T1000 (cell line): ENCODE results near the gene ERBB3.

Experiments used
- DNase-seq: peaks from one replicate; lab custom pipeline; 2025; ENCODE audit warnings: mixed read lengths; lab: John Stamatoyannopoulos, UW

ERBB3 gene

DNA sequence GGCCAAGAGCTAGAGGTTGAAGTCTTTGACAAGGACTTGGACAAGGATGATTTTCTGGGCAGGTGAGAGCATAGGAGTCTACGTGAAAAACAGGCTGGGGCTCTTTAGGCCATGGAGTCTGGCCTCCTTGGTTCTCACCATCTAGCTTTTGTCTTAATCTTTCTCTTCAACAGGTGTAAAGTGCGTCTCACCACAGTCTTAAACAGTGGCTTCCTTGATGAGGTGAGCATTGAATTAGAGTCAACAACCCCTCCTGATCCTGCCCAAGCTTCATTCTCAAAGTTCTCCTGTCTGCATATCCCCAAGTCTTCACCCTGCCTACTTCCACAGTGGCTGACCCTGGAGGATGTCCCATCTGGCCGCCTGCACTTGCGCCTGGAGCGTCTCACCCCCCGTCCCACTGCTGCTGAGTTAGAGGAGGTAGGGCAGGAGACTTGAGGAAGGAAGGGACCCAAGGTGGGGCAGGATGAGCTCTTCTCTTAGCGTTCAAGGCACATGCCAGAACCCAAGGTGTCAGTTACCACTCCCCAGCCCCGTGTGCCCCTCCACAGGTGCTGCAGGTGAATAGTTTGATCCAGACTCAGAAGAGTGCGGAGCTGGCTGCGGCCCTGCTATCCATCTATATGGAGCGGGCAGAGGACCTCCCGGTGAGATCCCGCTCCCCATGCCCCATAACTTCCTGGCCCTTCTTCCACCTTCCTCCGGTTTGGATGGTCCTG, 58.0 kb downstream of the ERBB3 start:
- DNase-seq: no peak

DNA sequence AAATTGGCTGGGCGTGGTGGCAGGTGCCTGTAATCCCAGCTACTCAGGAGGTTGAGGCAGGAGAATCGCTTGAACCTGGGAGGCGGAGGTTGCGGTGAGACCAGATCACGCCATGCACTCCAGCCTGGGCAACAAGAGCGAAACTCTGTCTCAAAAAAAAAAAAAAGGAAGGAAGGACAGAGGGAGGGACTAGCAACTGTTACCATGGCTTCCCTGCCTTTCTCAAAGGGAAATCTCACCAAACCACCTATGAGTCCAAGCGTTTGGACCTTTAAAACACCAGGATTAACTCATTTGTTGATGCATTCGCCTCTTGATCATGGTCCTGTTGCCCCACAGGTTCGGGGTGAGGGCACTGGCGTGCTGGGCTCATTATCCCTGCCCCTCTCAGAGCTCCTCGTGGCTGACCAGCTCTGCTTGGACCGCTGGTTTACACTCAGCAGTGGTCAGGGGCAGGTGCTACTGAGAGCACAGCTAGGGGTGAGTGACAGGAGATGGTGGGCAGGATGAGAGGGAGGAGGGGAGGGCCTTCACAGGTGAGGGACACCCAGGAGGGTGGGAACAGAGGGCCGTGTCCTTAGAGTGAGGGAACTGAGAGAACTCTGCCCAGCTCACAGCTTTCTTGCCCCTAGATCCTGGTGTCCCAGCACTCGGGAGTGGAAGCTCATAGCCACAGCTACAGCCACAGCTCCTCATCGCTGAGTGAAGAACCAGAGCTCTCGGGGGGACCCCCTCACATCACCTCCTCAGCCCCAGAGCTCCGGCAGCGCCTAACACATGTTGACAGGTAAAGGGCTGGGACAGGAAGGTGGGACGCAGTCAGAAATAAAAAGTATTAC, 62.2 kb downstream of the ERBB3 start:
- DNase-seq: no peak

DNA sequence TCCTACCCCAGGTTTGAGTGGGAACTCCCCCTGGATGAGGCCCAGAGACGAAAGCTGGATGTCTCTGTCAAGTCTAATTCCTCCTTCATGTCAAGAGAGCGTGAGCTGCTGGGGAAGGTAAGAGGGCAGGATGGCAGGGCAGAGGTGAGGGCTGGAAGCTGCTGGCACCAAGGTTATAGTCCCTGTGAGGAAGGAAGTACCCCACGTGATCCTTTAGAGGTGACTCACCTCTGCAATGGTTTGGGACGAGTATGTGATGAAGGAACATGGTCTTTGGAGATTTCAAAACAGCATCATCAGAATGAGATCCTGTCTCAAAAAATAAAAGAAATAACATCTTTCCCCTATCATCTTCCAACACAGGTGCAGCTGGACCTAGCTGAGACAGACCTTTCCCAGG, 63.3 kb downstream of the ERBB3 start:
- DNase-seq: no peak

DNA sequence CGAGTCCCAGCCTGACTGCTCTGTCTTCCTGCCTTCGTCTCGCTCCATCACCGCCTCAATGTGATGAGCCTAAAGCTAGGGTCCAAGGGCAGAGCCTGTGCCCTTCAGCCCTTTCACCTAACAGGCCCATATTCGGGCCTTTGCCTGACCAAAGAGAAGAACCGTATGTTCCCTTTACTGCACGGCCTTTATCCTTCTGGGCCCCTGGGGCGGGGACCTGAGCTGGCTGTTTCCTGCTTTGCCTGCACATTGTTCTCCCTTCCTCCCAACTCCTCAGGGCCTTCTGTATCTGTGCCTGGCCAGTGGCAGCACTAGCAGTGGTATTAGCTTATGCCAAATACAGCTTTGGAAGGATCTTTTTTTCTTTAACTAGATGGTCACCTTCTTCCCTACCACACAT, 63.9 kb downstream of the ERBB3 start:
- DNase-seq: no peak

DNA sequence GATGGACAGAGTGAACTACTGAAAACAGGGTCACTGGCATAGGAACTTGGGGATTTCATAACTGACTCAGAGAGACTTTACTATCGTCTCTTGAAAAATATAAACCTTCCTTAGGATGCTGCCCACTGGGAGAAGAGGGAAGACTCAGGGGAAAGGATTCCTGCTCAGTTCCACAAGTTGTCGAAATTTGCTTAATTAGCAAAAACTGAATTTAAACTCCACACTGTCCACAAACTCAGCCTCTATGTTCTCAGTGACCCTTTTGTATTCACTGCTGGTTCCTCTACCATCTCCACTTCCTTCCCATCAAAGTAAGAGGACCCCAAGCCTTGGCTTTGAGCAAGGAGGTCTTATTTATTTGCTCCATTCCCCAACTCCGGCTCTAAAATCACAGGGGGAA, 65.3 kb downstream of the ERBB3 start:
- DNase-seq: no peak

DNA sequence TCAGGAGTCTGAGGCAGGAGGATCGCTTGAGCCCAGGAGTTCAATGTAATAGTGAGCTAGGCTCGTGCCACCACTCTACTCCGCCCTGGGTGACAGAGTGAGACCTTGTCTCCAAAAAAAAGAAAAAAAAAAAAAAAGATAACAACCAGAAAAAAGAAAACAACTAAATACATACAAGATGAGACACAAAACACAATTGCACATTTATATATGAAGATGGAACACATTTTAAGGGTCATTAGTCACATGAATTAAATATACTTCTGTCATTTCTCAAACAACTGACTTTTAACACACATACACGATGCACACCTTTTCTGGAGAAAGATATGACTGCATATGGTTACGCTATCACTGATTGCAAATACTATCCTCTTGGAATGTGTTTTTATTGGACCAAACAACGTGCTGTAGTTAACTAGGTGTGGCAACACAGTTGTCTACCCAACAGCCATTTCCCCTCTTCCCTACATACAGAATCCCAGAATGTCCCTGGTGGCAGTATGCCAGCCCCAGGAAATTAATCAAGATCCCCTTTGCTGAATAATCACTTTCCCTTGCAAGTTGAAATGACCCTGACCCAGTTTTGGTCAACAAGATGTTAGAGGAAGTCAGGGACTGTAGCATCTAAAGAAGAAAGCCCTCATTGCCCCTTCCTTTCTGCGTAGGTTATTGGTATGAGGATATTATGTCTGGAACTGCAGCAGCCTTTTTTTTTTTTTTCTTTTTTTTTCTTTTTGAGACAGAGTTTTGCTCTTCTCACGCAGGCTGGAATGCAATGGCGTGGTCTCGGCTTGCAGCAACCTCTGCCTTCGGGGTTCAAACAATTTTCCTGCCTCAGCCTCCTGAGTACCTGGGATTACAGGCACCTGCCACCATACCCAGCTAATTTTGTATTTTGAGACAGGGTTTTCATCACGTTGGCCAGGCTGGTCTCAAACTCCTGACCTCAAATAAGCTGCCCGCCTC, 66.8 kb downstream of the ERBB3 start:
- DNase-seq: no peak

DNA sequence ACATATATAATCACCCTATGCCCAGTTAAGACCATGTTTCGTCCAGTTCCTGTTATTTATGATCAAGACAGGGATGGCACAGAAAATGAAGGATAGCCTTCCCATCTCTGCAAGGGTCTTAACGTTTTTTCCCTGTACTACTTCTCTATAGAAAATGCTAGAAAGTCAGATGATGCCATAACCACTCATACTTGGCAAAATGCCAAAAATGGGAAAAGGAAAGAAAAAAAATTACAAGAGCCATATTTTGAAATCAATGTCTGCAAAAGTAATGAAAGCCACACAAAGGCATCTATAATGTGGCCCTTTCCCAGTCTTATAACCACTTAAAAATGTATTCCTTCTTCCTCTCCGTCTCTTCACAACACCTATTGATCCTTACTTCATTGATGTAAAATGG, 70.6 kb downstream of the ERBB3 start:
- DNase-seq: no peak

DNA sequence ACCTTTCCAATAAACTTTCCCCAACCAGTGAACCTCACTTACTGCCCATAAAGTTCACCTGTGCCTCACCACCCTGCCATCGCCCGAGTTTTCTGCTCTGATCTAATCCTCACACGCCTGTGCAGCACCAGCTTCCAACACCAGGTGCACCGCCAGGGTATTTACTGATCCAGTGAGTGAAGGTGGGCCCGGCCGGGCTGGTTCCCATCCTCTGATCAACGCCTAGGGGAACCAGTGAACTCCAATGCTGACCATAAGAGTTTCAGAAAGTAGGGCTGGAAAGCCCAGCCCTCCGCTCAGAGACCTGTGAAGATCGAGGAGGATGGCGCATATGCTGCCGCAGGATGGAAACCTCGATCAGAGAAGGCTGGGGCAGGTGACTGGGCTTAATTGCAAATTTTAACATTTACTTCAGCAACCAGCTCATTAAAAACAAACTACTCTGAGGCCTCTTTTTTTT, 71.7 kb downstream of the ERBB3 start:
- DNase-seq: no peak

DNA sequence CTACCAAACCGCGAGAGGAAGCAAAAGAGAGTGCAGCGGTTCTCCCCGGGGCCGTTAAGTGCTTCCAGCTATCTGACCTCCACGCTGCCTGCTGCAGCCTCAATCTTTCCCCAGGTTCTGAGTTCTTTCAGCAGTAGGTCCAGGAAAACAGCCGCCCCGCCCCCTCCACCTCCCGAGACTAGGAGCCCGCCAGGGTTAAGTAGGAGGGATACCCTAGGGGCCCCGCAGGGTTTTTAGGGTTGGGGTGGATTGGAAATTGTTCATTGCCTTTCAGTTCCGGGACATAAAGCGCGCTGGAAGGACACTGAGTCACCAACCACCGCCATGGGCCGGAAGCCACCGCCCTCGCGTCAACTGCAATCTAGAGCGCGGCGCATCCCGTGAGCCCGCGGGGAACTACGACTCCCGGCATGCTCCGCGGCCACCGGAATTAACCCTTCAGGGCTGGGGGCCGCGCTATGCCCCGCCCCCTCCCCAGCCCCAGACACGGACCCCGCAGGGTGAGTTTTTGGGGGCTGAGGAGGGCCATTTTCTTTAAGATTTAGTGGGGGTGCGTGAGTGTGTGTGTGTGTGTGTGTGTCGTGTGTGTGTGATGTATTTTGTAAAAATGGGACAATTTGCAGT, 72.3 kb downstream of the ERBB3 start, which contains the start of gene MYL6B:
Gene MYL6B (plus strand): TSS at position 456 of the 624 bp plus-strand sequence. CDS start 1,332 bp downstream, outside the sequence.
- DNase-seq: peak; percentile 86
